ENCODE data around the gene HORMAD2. TPM values are rescaled to one million over a fixed set of nuclear protein-coding genes. Genes with fewer than 3 reads are reported as not detected.

HORMAD2 gene
- total RNA-seq, 1 experiment from 2014 or later, result not detected

DNA sequence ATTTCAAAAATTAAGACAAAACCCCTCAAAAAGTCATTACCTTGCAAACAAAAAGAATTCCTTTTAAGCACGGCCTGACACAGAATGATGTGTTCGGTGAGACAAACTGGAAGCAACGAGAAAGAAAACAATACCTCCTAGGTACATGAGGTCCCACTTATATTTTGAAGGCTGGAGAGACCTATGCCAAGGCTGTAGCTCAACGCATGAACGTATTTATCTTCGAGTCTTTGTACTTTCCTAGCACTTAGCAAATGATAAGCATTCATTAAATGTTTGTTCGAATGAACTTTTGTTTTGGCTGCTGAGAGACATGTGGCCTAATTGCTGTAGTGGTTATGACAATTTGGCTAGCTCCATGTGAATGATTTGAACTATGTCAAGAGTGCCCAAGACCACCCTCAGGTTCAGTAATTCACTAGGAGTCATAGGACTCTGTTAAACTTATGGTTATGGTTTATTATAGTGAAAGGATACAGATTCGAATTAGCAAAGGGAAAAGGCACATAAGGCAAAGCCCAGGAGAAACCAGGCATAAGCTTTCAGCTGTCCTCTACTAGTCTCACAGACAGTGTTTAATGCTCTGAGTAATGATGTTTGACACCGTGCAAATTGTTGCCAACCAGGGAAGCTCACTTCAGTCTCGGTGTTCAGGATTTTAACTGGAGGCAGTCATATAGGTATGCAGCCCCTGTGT is 26.0 kb upstream of the HORMAD2 start:
- DNase-seq (ENCODE audit: low spot score) (no peak), ATAC-seq (no peak)
- peaks cover 21% of the 10 kb centered on the region for H3K9me3 Mint-ChIP-seq
- ChIA-PET POLR2A (no interaction called here), CTCF (no interaction called here)
- H3K4me1 Mint-ChIP-seq, result no peaks in the 10 kb centered on the region
- TF ChIP-seq NFE2L1 (CRISPR knock-in tag; IDR thresholded peaks at IDR 0.05) (no peak), SMAD3 (CRISPR knock-in tag; IDR thresholded peaks at IDR 0.05; ENCODE audit: borderline replicate concordance) (no peak)
- TF ChIP-seq, protein P1, sequence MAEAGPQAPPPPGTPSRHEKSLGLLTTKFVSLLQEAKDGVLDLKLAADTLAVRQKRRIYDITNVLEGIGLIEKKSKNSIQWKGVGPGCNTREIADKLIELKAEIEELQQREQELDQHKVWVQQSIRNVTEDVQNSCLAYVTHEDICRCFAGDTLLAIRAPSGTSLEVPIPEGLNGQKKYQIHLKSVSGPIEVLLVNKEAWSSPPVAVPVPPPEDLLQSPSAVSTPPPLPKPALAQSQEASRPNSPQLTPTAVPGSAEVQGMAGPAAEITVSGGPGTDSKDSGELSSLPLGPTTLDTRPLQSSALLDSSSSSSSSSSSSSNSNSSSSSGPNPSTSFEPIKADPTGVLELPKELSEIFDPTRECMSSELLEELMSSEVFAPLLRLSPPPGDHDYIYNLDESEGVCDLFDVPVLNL (CRISPR knock-in tag; IDR thresholded peaks at IDR 0.05; ENCODE audit: borderline replicate concordance, low read depth), result no peak
- no peak overlapping the region for H3K4me3 Mint-ChIP-seq
- H3K27me3 Mint-ChIP-seq (ENCODE audit: low read depth), result peaks cover 3% of the 10 kb centered on the region; the same call in 1 of the 2 replicates
- H3K36me3 Mint-ChIP-seq, result peaks cover 11% of the 10 kb centered on the region
- no peak overlapping the region for H3K27ac Mint-ChIP-seq

DNA sequence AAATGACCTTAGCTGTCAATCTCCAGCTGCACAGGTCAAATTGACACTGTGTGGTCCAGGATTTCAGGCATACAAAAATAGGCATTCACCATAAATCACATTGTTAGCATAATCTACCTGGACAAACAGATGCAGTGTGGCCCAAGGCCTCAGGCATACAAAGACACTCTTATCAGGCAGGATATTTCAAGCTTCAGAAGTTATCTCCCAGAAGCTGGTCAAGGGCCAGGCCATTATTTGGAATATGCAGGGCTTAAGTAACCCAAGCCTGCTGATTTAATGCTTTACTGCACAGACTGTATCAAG is 25.5 kb upstream of the HORMAD2 start:
- Mint-ChIP-seq H3K36me3 (peaks cover 15% of the 10 kb centered on the region), H3K27me3 (ENCODE audit: low read depth) (peaks cover 3% of the 10 kb centered on the region; the same call in 1 of the 2 replicates), H3K4me3 (no peak overlapping the region), H3K9me3 (peaks cover 25% of the 10 kb centered on the region), H3K4me1 (no peaks in the 10 kb centered on the region), H3K27ac (no peak overlapping the region)
- ATAC-seq (no peak), DNase-seq (ENCODE audit: low spot score) (no peak)
- POLR2A ChIA-PET, result no interaction called here
- CTCF ChIA-PET, result interaction anchor here (1.2 kb wide), 1 partner anchor 15 kb away, joined by 3 read pairs; no protein-coding TSS in a partner anchor
- TF ChIP-seq KAT7 (CRISPR knock-in tag; IDR thresholded peaks at IDR 0.05; ENCODE audit: borderline replicate concordance) (no peak), ETV6 (CRISPR knock-in tag; IDR thresholded peaks at IDR 0.05) (no peak), NR1H2 (CRISPR knock-in tag; IDR thresholded peaks at IDR 0.05) (no peak), FOXP1 (CRISPR knock-in tag; IDR thresholded peaks at IDR 0.05; ENCODE audit: borderline replicate concordance) (no peak), TP53 (CRISPR knock-in tag; IDR thresholded peaks at IDR 0.05) (no peak), ZNF263 (CRISPR knock-in tag; IDR thresholded peaks at IDR 0.05; ENCODE audit: low read depth) (no peak), OVOL2 (CRISPR knock-in tag; IDR thresholded peaks at IDR 0.05; ENCODE audit: borderline replicate concordance) (no peak)
- TF ChIP-seq, protein P2, sequence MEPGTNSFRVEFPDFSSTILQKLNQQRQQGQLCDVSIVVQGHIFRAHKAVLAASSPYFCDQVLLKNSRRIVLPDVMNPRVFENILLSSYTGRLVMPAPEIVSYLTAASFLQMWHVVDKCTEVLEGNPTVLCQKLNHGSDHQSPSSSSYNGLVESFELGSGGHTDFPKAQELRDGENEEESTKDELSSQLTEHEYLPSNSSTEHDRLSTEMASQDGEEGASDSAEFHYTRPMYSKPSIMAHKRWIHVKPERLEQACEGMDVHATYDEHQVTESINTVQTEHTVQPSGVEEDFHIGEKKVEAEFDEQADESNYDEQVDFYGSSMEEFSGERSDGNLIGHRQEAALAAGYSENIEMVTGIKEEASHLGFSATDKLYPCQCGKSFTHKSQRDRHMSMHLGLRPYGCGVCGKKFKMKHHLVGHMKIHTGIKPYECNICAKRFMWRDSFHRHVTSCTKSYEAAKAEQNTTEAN (CRISPR knock-in tag; IDR thresholded peaks at IDR 0.05), result no peak
- TF ChIP-seq, protein P3, sequence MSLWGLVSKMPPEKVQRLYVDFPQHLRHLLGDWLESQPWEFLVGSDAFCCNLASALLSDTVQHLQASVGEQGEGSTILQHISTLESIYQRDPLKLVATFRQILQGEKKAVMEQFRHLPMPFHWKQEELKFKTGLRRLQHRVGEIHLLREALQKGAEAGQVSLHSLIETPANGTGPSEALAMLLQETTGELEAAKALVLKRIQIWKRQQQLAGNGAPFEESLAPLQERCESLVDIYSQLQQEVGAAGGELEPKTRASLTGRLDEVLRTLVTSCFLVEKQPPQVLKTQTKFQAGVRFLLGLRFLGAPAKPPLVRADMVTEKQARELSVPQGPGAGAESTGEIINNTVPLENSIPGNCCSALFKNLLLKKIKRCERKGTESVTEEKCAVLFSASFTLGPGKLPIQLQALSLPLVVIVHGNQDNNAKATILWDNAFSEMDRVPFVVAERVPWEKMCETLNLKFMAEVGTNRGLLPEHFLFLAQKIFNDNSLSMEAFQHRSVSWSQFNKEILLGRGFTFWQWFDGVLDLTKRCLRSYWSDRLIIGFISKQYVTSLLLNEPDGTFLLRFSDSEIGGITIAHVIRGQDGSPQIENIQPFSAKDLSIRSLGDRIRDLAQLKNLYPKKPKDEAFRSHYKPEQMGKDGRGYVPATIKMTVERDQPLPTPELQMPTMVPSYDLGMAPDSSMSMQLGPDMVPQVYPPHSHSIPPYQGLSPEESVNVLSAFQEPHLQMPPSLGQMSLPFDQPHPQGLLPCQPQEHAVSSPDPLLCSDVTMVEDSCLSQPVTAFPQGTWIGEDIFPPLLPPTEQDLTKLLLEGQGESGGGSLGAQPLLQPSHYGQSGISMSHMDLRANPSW (CRISPR knock-in tag; conservative IDR thresholded peaks at IDR 0.05; ENCODE audit: low read depth), result no peak
- TF ChIP-seq, protein P4, sequence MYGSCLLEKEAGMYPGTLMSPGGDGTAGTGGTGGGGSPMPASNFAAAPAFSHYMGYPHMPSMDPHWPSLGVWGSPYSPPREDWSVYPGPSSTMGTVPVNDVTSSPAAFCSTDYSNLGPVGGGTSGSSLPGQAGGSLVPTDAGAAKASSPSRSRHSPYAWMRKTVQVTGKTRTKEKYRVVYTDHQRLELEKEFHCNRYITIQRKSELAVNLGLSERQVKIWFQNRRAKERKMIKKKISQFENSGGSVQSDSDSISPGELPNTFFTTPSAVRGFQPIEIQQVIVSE (CRISPR knock-in tag; IDR thresholded peaks at IDR 0.05; ENCODE audit: borderline replicate concordance), result no peak
- TF ChIP-seq, protein P5, sequence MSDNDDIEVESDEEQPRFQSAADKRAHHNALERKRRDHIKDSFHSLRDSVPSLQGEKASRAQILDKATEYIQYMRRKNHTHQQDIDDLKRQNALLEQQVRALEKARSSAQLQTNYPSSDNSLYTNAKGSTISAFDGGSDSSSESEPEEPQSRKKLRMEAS (CRISPR knock-in tag; IDR thresholded peaks at IDR 0.05), result no peak
- TF ChIP-seq, protein P6, sequence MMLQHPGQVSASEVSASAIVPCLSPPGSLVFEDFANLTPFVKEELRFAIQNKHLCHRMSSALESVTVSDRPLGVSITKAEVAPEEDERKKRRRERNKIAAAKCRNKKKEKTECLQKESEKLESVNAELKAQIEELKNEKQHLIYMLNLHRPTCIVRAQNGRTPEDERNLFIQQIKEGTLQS (CRISPR knock-in tag; conservative IDR thresholded peaks at IDR 0.05), result no peak
- TF ChIP-seq, protein P7, sequence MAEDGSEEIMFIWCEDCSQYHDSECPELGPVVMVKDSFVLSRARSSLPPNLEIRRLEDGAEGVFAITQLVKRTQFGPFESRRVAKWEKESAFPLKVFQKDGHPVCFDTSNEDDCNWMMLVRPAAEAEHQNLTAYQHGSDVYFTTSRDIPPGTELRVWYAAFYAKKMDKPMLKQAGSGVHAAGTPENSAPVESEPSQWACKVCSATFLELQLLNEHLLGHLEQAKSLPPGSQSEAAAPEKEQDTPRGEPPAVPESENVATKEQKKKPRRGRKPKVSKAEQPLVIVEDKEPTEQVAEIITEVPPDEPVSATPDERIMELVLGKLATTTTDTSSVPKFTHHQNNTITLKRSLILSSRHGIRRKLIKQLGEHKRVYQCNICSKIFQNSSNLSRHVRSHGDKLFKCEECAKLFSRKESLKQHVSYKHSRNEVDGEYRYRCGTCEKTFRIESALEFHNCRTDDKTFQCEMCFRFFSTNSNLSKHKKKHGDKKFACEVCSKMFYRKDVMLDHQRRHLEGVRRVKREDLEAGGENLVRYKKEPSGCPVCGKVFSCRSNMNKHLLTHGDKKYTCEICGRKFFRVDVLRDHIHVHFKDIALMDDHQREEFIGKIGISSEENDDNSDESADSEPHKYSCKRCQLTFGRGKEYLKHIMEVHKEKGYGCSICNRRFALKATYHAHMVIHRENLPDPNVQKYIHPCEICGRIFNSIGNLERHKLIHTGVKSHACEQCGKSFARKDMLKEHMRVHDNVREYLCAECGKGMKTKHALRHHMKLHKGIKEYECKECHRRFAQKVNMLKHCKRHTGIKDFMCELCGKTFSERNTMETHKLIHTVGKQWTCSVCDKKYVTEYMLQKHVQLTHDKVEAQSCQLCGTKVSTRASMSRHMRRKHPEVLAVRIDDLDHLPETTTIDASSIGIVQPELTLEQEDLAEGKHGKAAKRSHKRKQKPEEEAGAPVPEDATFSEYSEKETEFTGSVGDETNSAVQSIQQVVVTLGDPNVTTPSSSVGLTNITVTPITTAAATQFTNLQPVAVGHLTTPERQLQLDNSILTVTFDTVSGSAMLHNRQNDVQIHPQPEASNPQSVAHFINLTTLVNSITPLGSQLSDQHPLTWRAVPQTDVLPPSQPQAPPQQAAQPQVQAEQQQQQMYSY (CRISPR knock-in tag; IDR thresholded peaks at IDR 0.05), result no peak
